Astrocyte of the spinal cord (primary cell): Measurements from ENCODE around the gene CPNE1.

ENCODE experiments used
- DNase-seq: peaks from one replicate; pipeline ENCODE4 v3.0.0; 2011; ENCODE audit warnings: low read depth, low spot score
- H3K4me3 ChIP-seq: 2 replicates; pipeline ENCODE4 v1.5.1; 2011; ENCODE audit warnings: low read depth, mild to moderate bottlenecking, low read length, moderate library complexity
- in situ Hi-C: cut with HindIII; loops from 2 replicates; pipeline ENCODE4 v1.10.0; 2017; ENCODE audit warnings: low sequenced_read_pairs
- TF ChIP-seq, protein P1 (sequence below): IDR thresholded peaks from 2 replicates; pipeline ENCODE4 v1.5.1; 2012; ENCODE audit warnings: low read depth, mild to moderate bottlenecking, low read length, inconsistent platforms

CPNE1 gene

DNA sequence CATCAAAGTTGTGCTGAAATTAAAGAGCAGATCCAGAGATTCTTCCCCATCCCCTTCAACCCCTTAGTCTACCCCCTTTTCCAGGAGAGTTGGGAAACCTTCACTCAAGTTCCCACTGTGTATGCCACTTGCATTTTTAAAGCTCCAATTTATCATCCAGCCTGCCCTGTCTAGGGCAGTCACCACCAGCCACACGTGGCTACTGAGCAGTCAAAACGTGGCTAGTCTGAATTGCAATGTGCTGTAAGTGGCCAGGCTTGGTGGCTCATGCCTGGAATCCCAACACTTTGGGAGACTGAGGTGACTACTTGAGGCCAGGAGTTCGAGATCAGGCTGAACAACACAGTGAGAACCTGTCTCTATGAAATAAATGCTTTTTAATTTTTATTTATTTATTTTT, 87.9 kb downstream of the CPNE1 start:
- DNase-seq, result no peak
- in situ Hi-C loops, result no loop called here
- TF ChIP-seq, protein P1, sequence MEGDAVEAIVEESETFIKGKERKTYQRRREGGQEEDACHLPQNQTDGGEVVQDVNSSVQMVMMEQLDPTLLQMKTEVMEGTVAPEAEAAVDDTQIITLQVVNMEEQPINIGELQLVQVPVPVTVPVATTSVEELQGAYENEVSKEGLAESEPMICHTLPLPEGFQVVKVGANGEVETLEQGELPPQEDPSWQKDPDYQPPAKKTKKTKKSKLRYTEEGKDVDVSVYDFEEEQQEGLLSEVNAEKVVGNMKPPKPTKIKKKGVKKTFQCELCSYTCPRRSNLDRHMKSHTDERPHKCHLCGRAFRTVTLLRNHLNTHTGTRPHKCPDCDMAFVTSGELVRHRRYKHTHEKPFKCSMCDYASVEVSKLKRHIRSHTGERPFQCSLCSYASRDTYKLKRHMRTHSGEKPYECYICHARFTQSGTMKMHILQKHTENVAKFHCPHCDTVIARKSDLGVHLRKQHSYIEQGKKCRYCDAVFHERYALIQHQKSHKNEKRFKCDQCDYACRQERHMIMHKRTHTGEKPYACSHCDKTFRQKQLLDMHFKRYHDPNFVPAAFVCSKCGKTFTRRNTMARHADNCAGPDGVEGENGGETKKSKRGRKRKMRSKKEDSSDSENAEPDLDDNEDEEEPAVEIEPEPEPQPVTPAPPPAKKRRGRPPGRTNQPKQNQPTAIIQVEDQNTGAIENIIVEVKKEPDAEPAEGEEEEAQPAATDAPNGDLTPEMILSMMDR, result no peak
- H3K4me3 ChIP-seq, result no peak overlapping the region
